ENCODE measurements around the gene RPL10A. TPM values are rescaled to one million over a fixed set of nuclear protein-coding genes. Genes with fewer than 3 reads are reported as not detected.

The RPL10A gene
- total and polyA plus RNA-seq, 3 donors from 2014 or later: 305 to 768 (median 538) TPM

- TF ChIP-seq POLR2A (IDR thresholded peaks at IDR 0.05): no peak
- no peak for TF ChIP-seq CTCF (IDR thresholded peaks at IDR 0.05)
- Histone ChIP-seq H3K36me3 (ENCODE audit: low read depth, missing control alignments) (no peaks in the 10 kb centered on the region), H3K27ac (no peak overlapping the region), H3K4me3 (no peak overlapping the region), H3K27me3 (no peaks in the 10 kb centered on the region), H3K9me3 (no peaks in the 10 kb centered on the region), H3K4me1 (peaks cover 33% of the 10 kb centered on the region)
- intact Hi-C loops (cut with DNase I; ENCODE audit: low total_unique reads): no loop called here
- no peak for DNase-seq
- WGBS, 2 donors: 98 to 100% methylated on average over 4 of the region's 4 CpGs
These were observed 14.9 kb downstream of the RPL10A start for GRCh38 chr6:35483062-35483461.

GRCh38 chr6:35483490-35483889 is 15.3 kb downstream of the RPL10A start:
- Histone ChIP-seq H3K27ac (no peak overlapping the region), H3K4me1 (peaks cover 33% of the 10 kb centered on the region), H3K9me3 (no peaks in the 10 kb centered on the region), H3K36me3 (ENCODE audit: low read depth, missing control alignments) (no peaks in the 10 kb centered on the region), H3K27me3 (no peaks in the 10 kb centered on the region), H3K4me3 (no peak overlapping the region)
- intact Hi-C loops (cut with DNase I; ENCODE audit: low total_unique reads): no loop called here
- WGBS, 2 donors: 95 to 100% methylated on average over 3 of the region's 3 CpGs
- no peak for DNase-seq
- no peak for TF ChIP-seq CTCF (IDR thresholded peaks at IDR 0.05)
- no peak for TF ChIP-seq POLR2A (IDR thresholded peaks at IDR 0.05)

GRCh38 chr6:35483893-35484645 is 15.9 kb downstream of the RPL10A start:
- TF ChIP-seq CTCF (IDR thresholded peaks at IDR 0.05) (no peak), POLR2A (IDR thresholded peaks at IDR 0.05) (no peak)
- no peaks in the 10 kb centered on the region for H3K36me3 ChIP-seq (ENCODE audit: low read depth, missing control alignments)
- H3K27me3 ChIP-seq: no peaks in the 10 kb centered on the region
- 81 to 88% methylated on average over 13 of the region's 13 CpGs for WGBS, 2 donors
- H3K9me3 ChIP-seq: no peaks in the 10 kb centered on the region
- intact Hi-C loops (cut with DNase I; ENCODE audit: low total_unique reads): no loop called here
- no peak for DNase-seq
- peaks cover 34% of the 10 kb centered on the region for H3K4me1 ChIP-seq
- no peak overlapping the region for H3K4me3 ChIP-seq
- H3K27ac ChIP-seq: no peak overlapping the region

GRCh38 chr6:35484921-35485392 is 16.8 kb downstream of the RPL10A start:
- peaks cover 43% of the 10 kb centered on the region for H3K4me1 ChIP-seq

More at GRCh38 chr6:35484921-35485392, 16.8 kb downstream of the RPL10A start:
- DNase-seq: no peak
- no peaks in the 10 kb centered on the region for H3K27me3 ChIP-seq
- no peak overlapping the region for H3K4me3 ChIP-seq
- intact Hi-C loops (cut with DNase I; ENCODE audit: low total_unique reads): no loop called here
- H3K36me3 ChIP-seq (ENCODE audit: low read depth, missing control alignments): no peaks in the 10 kb centered on the region
- WGBS, 2 donors: 71 to 81% methylated on average over 3 to 7 of the region's 7 CpGs
- peak overlapping the region; percentile 90 to 93 for H3K27ac ChIP-seq
- no peaks in the 10 kb centered on the region for H3K9me3 ChIP-seq
- no peak for TF ChIP-seq POLR2A (IDR thresholded peaks at IDR 0.05)
- TF ChIP-seq CTCF (IDR thresholded peaks at IDR 0.05): no peak
